Activated CD4-positive, CD25-positive, alpha-beta regulatory T cell (primary cell): Measurements from ENCODE around the gene POU2AF1.

Source experiments
- DNase-seq, 4 experiments: peaks; one replicate each; lab custom pipeline; 2025; lab: John Stamatoyannopoulos, UW

POU2AF1 gene, protein sequence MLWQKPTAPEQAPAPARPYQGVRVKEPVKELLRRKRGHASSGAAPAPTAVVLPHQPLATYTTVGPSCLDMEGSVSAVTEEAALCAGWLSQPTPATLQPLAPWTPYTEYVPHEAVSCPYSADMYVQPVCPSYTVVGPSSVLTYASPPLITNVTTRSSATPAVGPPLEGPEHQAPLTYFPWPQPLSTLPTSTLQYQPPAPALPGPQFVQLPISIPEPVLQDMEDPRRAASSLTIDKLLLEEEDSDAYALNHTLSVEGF

DNA sequence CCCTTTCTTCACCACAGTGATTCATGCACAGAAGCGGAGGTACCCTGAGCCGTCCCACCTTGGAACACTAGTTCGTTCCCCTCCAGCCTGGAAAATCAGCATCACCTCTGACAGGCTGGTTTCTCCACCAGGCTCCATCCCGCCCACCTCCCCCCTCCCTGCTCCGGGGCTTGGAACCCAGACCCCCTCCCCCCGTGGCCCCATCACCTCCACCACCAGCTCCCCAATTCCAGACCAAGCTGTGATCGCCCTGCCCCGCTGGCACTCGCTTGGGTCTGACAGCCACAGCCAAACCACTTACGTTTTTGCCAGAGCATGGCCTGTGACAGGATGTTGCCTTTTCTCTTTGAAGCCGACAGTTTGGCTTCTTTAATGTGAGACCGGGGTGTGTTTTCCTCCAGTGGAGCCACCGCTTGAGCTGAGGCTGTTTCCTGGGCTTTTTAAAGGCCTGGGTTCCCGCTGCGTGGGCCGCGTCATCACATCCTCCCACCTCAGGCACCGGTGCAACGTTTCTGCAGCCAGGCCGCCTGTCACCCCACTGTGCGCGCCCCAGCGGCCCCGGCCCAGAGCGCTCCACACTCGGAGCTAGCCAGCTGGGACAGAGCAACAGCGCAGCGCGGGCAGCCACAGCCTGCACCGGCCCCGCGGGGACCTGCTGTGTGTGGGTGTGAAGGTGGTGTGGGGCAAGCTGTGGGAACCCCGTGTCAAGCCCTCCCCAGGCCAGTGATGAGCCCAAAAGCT is at the start of gene POU2AF1:
Gene POU2AF1 (minus strand): TSS at position 415 of the 741 bp plus-strand sequence. CDS start 98 bp downstream, at position 317.
- DNase-seq, result peak in 2 of 4 experiments; percentile 37 to 45

DNA sequence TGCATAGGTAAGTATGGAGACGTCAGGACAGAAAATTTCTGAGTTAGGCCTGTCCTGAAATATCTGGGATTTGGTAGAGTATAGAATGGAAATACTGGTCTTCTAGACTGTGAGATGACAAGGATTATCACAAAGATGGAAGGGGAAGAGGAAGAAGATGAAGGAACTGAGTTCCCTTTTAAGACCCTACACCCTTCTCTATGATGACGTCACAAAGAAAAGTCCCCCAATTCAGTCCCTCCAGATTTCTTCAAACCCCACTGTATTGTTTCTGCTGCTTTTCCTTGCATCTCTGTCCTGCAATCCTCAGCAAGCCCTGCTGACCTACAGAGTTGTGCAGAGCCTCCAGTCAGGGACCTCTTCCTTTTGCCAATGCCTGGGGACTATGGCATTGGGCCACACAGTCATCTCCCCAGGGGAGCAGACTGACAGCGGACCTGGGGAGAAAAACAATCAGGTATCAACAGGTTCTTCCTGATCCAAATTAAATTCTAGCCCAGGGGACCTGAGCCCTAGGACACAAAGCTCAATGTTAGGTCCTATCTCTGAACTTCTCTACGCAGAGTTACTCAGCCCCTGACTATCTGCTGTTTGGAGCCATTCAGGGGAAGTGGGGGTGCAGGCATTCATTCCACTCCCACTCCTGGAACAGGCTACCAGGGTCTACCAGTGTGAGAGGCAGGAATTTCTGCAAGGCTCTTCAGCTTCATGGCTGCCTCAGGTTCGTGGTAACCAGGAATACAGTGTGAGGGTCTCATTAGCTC is 49.2 kb upstream of the POU2AF1 start:
- no peak for DNase-seq

DNA sequence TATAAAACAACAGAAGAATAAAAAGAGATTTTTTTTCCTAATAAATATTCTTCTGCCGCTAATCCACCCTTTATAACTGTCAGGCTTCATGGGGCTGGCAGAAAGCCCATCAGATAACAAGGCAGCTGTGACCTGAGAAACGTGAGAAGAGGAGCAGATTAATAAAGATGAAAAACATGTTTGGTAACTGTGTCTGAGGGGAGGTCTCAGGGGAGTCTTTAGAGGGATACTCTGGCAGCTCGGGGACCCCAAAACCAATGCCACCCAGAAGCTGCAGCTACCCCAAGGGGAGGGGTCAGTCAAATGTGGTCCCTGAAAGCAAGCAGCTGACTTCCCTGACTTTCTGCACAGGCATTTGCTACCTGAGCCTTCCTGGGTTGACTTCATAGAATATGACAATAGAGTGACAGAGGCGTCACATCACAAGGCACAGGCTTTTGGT is 48.4 kb upstream of the POU2AF1 start:
- DNase-seq, result no peak

DNA sequence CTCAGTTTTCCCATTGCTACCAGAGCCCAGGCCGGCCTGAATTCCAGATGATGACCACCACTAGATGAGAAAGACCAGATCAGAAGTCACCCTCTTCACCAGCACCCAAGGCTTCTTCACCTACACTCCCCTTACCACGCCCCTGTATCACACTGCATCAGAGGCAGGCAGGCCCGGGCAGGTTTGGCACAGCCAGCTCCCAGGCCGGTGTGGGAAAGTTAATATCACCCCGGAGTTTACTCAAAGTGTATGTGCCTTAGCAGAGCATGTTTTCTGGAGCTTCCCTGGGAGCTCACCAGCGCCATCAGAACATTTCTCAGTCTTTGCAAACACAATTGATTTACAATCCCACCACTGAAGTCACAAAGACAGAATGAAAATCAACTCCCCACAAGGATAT is 47.5 kb upstream of the POU2AF1 start:
- no peak for DNase-seq

DNA sequence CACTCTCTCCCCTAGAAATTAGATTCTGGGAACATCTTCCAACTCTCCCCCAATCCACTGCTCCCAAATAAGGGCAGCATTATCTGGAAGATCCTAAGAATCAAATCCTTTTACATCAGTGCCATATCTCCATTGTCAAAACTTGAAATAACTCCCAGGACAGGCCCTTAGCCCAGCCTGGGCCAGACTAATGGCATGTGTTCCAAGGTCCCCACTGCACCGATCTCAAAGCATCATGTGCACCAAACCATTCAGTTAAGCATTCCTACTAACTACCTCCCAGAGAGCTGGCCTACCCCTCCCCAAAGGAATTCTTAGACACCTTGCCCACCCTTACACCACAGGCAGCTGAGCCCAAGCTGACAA is 44.2 kb upstream of the POU2AF1 start:
- no peak for DNase-seq

DNA sequence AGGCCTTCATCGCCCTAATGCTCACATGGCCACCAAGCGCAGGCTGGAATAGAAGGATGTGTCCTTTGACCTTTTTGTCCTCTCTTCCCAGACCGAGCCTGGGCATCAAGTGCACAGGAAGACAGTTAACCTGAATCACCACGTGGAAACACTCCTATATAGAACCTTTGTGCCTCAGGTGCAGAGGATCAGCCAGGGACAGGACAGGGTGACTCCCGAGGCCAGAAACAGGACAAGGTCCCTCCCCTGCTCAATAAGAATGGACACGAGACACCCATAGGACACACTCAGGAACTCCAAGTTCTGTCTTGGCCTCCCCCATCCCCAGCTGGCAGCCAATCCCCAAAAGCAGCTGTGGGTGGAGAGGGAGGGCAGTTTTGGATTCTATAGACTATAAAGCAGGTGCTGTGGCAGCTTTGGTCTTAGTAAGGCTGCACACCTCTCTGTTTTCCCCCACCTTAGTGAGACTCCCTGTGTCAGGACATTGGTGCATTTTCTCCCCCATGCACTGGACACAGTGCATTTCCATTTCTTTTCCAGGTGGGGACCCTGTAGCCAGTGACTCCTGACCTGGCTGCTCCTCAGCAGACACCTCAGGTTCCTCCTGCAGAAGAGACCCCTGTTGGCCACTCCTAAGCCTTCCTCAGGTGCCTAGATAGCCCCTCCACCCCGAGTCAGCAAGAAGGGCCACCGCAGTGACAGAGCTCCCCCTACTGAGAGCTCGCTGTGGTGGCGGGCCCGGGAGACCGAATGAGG is 43.6 kb upstream of the POU2AF1 start:
- peak in 3 of 4 experiments; percentile 10 to 31 (median 16) for DNase-seq

DNA sequence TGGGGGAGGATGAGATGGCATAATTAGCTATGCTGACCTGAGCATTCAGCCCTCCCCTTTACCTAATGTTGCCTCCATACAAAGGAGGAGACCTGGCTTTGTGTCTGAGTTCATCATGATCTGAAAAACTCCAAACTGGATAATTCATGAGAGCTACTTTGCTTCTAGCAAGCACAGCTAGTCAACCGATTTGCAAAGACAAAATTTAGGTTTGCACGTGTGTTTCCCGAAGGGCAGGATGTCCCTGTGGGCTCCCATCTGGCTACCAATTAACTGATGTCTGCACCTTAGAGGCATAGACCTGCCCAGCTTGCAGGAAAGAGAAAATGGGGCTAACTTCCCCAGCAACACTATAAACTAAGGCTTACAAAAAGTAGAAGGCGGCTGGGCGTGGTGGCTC is 42.2 kb upstream of the POU2AF1 start:
- no peak for DNase-seq

DNA sequence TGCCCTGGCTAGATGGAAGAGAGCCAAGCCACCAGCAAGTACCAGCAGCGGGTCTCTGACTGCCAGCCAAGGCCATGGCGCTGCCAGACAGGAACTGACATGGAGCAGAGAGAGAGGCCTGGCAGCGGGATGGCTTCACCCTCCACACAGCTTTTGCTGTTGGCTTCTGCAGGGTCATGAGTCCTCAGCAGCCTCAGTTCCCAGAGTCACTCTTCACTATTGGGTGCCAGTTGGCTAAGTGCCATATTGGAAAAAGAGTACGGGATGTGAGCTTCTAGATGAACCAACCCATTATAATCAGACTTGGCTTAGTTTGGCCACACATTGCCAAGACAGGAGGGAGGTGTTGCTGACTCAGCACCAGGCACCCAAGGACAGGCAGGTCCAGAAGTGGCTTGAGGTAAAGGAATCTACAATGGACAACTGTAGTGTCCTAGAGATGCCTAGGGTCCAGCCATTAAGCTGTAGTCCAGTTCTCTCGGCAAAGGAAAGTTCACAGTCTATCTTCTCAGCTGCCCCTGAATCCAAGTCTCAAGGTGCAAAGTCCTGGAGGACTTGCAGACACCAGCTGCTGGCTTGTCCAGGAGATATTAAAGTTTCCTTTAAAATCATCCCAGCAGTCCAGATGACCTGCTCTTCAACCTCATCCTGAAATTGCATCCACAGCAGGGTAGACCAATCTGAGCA is 40.7 kb upstream of the POU2AF1 start:
- no peak for DNase-seq

DNA sequence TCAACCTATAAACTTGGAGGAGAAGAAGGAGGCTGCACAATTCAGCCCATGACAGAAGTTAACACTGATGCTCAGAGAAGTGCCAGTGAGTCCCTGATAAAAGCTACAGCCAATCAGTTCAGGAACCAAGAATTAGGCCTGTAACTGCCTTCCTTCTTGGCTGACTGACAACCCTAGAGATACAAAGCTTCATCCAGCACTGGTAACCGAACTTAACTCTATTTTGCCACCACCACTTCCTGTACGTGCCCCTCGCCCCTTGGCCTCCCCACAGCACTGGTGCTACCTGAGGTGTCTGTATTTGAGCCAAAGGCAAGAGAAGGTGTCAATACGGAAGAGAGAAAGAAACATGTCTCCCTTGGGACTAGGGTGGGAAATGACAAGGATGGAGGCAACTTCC is 40.1 kb upstream of the POU2AF1 start:
- DNase-seq, result no peak

DNA sequence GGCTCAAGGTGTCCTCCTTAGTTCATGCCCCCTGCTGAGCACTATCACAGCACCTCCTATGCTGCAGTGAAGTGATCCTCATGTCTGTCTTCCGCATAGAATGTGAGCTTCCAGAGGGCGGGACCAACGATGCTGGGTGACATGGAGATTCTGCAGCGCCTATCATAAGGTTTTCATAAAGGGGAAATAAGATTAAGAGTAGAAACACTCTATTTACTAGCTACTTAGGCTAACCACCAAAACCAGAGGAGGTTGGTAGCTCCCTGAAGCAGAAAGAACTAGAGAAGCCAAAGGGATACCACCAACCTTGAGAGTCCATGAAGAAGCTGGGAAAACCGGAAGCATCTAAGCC is 39.3 kb upstream of the POU2AF1 start:
- DNase-seq, result no peak

DNA sequence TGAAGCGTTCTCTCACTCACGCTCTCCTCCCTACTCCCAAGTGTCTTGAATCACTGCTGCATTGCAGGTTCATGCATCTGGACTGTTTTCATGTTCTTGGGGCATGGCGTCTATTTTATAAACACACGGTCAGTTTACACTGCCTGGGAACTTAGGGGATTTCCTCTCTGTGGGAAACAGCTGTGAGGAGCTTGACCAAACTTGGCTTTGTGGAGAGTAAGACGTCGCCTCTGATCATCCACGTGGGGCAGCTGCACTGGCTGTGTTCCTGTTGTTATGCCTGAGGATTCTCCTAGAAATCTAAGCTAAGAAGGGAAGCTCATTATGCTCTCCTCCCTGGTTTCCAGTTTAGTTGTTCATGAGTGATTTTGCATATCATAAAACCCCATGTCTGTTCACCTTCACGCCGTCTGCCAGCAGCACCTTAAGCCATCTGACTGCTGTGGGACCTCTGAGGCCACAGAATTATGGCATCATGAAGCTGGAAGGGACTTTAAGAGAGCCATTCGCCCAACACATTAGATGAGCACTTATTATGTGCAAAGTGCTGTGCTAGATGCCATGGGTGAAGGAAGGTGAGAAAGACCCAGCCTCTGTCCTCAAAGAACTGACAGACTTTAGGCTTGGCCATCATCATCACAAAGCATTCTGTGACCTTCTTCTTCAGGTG is 38.8 kb upstream of the POU2AF1 start:
- DNase-seq, result no peak

DNA sequence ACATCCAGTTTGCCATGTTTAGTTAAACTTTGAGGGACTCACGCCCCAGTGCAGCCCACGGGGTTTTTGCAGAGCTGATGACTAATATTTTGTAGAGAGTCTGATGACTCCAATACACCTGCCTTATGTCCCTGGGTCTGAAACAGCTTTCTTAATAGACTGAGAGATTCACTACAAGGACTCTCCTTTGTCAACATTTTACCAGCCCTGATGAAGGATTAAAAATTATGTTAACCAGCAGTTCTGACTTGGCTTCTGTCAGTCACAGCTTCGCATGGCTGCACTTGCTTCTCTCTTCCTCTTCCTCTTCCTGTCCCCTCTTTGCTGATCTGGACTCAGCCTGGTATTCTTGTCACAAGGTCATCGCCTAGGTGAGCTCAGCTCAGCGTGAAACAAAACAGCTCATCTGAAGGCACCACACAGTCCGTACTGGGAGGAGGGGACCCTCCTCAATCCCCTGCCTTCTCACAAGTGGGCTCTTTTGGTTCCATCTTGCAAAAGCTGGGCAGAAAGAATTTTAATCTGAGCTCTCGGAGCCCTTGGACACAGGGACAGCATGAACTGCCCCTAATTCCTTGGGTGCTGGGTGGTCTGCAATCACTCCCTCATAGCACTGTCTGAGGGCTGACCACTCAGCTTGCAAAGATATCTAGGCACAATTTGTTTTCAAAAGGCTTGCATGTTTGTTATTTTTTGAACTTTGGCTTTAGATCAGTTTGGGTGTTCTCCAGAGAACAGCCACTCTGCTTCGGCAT is 38.1 kb upstream of the POU2AF1 start:
- no peak for DNase-seq

DNA sequence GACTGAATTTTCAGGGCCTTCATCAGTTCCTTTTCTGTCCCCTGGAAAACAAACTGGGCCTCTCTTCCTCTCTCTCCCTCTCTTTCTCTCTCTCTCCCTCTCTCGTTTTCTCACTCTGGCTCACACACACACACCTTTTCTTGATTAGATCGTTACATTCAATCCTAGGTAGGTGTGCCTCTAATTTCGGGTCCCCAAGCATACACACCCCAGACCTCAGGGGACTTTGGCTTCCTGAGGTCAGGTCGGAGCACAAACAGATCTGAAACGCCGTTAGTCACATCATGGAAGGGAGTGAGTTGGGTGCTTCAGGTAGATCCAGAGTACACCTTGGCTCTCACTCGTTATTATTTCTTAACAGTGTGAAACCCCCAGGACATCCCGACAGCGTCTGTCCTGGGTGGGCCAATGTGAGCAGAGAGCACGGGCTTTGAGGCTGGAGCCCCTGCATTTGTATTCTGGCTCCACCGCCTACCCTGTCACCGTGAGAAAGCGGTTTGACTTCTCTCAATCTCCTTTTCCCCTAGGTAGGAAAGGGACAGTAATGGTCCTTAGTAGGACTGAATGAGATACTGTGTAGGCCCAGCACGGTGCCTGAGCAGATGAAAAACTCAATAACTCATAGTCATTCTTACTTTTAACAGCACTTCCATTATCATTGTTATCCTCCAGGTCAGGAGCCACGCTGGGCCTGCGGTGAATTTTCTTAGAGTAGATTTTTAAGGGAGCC is 37.3 kb upstream of the POU2AF1 start:
- no peak for DNase-seq

DNA sequence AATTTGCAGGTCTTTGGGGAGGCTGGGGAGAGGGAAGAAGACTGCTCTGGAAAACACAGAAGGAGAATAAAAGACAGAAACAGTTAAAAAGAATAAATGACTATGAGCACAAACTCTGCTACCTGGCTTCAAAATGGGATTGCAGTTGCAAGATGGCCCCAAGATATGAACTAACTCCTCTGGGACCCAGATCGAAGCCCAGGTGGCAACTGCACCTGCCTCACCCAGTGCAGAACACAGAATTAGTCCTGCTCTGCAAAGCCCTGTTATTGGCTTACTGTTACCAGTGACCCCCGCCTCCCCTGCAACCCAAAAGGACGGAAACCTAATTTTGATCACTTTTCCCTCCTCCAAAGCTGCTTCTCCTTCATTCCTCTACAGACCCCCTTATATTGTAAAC is 35.9 kb upstream of the POU2AF1 start:
- no peak for DNase-seq

DNA sequence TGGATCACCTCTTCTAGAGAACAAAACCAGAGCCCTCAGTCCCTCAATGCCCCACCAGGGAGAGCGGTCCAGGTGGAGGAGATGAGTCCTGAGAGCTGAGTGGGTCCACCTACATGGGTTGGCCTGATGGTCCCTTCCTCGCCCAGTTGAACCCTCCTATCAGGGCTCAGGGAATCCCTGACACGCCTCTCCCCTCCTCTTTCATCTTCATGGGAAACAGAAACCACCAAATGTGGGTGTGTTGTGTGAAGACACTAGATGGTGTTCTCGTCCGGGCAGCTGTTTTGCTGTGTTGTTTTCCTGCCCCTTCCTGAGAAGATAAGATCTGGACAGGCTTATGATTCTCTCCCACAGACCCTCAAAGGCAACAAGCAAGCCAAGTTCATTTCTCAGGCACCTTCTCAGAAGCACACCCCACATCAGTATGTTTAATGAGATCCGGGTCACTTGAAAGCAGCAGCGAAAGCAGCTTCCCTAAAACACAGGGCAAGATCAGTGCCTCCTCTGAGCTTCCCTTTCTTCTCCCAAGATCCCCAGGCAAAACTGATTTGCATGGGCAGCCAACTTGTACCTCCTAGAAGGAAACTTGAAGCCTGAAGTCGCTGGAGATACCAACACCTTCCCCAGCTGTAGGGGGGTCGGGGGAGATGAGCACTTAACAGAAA is 35.3 kb upstream of the POU2AF1 start:
- no peak for DNase-seq

DNA sequence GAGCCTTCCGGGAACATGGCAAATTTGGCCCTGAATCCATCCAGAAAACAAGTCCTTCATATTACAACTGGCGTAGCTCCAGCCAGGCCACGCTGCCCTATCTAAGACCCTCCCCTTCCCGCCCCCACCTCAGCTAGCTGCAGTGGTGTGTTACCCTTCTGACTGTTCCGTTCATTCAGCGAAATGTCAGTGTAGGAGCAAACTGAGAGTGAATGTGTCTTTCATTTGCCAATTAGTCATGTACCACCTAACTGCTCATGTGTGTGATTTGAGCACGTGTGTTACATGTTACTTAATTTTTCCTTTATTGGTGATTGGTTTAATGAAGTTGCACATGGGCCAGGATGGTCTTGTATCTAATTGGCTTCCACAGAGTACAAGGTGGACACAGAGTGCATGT is 34.8 kb upstream of the POU2AF1 start:
- no peak for DNase-seq

DNA sequence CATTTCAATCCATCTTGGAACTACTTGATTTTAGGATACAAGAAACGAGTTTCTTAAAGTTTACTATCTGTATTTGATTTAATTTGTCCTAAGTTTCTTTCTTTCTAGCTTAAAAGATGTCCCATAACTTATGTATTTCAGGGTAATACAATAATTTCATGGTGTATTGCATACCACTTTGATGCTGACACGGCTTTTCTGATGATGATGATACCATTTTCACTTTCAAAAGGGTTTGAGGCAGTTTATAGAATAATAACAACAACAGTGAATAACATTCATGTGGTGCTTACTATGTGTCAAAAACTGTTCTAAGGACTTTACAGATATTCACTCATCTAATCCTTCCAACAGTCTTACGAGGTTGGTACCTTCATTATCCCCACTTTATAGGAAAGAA is 33.2 kb upstream of the POU2AF1 start:
- no peak for DNase-seq

DNA sequence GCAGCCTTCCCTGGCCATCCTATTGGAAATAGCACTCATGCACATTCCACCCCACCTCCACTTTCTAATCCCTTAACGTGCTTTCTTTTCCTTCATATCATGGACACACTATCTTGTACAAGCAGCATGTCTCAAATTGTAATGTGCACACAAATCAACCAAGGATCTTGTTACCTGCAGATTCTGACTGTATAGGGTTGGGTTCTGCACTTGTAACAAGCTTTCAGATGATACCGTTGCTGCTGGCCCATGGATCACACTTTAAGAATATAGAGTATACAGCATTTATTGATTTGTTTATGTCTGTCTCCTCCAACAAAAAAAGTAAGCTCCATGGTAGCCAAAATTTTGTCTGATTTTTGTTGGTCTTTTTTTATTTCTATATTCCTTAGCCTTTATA is 32.4 kb upstream of the POU2AF1 start:
- no peak for DNase-seq

DNA sequence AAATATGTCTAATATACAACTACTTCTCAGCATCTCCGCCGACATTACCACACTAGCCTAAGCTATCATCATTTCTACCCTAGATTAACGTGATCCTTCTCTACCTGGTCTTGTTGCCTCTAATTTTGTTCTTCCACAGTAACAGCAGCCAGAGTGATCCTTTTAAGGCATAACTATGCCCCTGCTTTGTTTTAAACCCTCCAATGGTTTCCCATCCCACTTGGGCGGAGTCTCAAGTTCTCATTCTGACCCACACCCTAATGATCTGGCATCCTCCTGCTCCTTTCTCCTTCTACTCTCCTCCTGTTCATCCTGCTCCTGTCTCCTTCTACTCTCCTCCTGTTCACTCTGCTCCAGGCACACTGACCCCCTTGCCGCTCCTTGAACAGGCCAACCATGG is 31.9 kb upstream of the POU2AF1 start:
- no peak for DNase-seq
